Gastroesophageal sphincter (tissue), 3 donors: ENCODE measurements around the gene TGIF2.

Experiments used
- POLR2AphosphoS5 ChIP-seq: sonication (generic); formaldehyde crosslinking; IDR thresholded peaks from one replicate; pipeline ENCODE4 v1.6.1; 2017; ENCODE audit warnings: antibody characterized with exemption
- TF ChIP-seq, protein P1 (sequence below), 4 experiments: fragments of 200-600 bp in 2 of 4; fragments of 450-650 bp in 2 of 4; sonication (generic) in 1 of 4; IDR thresholded peaks; one replicate each; pipeline ENCODE4 v1.5.1; 2017 to 2019; ENCODE audit warnings: antibody characterized with exemption in 4 of 4, mild to moderate bottlenecking in 2 of 4, moderate library complexity in 2 of 4

DNA sequence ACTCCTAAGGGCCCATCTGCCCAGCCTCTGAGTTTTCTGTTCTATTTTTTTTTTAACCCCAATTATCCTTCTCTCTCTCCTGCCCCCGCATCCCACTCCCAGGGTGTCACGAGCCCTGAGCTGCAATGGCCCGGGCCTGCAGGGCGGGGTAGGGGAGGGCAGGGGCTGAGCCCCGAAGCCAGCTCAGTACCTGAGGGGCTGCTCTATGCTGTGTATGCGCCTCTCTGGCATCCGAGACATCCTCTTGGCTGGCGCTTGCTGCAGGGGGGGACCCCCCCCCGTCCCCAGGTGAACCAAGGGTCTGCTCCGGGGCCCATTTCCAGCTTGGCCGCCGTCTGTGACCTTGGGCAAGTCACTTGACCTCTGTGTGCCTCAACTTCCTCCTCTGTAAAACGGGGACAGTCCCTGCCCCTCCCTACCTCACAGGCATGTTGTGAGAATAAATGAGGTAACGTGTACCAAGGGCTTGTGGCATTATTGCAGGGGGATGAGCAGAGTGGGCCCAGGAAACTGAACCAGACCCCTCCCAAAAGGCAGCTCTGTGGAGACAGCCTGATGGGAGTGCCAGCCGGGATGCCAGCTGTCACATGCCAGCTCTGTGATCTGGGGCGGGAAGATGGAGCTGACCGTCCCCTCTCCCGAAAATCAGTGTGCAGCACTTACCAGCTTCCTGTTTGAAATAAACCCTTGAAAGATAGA lies 45.1 kb upstream of the TGIF2 start:
- TF ChIP-seq, protein P1, sequence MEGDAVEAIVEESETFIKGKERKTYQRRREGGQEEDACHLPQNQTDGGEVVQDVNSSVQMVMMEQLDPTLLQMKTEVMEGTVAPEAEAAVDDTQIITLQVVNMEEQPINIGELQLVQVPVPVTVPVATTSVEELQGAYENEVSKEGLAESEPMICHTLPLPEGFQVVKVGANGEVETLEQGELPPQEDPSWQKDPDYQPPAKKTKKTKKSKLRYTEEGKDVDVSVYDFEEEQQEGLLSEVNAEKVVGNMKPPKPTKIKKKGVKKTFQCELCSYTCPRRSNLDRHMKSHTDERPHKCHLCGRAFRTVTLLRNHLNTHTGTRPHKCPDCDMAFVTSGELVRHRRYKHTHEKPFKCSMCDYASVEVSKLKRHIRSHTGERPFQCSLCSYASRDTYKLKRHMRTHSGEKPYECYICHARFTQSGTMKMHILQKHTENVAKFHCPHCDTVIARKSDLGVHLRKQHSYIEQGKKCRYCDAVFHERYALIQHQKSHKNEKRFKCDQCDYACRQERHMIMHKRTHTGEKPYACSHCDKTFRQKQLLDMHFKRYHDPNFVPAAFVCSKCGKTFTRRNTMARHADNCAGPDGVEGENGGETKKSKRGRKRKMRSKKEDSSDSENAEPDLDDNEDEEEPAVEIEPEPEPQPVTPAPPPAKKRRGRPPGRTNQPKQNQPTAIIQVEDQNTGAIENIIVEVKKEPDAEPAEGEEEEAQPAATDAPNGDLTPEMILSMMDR (IDR thresholded peaks at IDR 0.05) = no peak
- TF ChIP-seq POLR2AphosphoS5 = no peak
